ENCODE results near the gene FRMD4A. TPM values are rescaled to one million over a fixed set of nuclear protein-coding genes. Genes with fewer than 3 reads are reported as not detected.

Gene FRMD4A
- total RNA-seq, 2 experiments from 2014 or later, result 3.1 to 3.7 TPM

DNA sequence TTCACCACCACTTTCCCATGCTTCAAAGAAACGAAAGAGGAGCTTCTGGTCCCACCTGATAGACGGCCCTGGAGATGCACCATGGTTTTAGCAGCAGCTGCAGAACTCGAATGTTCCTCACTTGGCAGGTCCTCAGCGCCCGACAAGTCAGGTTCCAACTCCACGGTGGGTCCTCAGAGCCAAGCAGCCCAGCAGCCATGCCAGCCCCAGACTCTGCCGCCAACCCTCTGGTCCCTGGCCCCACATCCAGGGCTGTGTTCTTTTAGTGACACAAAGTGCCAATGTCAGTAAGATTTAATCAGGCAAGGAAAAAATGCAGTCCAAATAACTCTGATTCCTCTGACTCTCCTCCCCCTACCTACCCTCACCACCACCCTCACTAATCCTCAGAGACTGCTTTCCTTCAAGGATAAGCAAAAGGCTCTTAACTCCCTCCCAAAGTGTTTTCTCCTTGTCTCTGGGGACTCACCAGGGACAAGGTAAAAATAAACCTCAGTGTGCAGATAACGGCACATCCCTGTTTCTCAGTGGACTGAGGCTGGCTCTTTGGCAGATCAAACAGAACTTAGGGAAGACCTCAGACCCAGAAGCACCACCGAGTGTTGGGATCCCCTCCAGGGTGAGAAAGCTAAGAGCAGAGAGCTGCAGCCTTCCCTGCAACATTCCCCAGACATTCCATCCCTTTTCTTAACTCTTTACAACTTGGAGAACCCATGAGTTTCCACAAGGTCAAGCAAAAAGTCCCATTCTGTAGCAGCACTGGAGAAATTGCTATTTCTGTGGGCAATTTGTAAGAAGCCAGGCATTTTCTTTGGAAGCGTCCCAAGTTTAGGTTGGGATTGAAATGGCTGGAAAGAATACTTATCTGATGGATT lies 358.9 kb downstream of the FRMD4A start:
- TF ChIP-seq CTCF (IDR thresholded peaks at IDR 0.05), result no peak
- no peak overlapping the region for H3K27ac ChIP-seq (ENCODE audit: low read depth in 1 of 2, low read length in 2 of 2)
- intact Hi-C loops (cut with DNase I, micrococcal nuclease), result no loop called here
- H3K27me3 Mint-ChIP-seq, result no peaks in the 10 kb centered on the region
- no peaks in the 10 kb centered on the region for H3K4me1 ChIP-seq (ENCODE audit: insufficient read depth, low read length)
- H3K9me3 ChIP-seq (ENCODE audit: control insufficient read depth in 1 of 2, insufficient read depth in 1 of 2, low read length in 2 of 2), result no peaks in the 10 kb centered on the region
- no peaks in the 10 kb centered on the region for H3K4me1 Mint-ChIP-seq (ENCODE audit: low read depth)
- POLR2A ChIA-PET, result no interaction called here
- no peaks in the 10 kb centered on the region for H3K36me3 Mint-ChIP-seq (ENCODE audit: low read depth)
- peaks cover 0 to 4% of the 10 kb centered on the region in 2 experiments for H3K27me3 ChIP-seq (ENCODE audit: control insufficient read depth in 1 of 2, insufficient read depth in 2 of 2, low read length in 2 of 2)
- no peak overlapping the region for H3K4me3 ChIP-seq (ENCODE audit: low read length)
- CTCF ChIA-PET, result no interaction called here
- no peaks in the 10 kb centered on the region for H3K9me3 Mint-ChIP-seq
- H3K4me3 Mint-ChIP-seq, result no peak overlapping the region
- no peak overlapping the region for H3K27ac Mint-ChIP-seq
- ATAC-seq (ENCODE audit: poor library complexity), result no peak
- H3K36me3 ChIP-seq (ENCODE audit: insufficient read depth, low read length), result no peaks in the 10 kb centered on the region
- DNase-seq, result no peak

DNA sequence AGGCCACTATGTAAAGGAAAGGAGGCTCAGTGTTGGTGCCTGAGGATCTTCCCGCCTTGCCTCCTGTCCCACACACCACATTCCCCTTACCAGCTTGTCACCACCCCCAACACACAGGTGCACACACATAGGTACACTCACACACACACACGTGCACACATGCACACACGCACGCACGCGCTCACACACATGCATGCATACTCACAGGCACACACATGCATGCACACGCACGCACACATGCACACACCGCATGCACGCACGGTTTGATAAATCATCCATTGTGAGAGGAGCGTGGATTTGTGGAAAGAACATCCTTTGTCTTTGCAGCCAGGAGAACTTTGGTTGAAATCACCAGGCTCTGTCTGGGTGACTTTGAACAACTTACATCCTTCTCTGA lies 359.8 kb downstream of the FRMD4A start:
- ChIA-PET CTCF (interaction anchor here (0.6 kb wide), 1 partner anchor 11 kb away, joined by 3 read pairs; no protein-coding TSS in a partner anchor), POLR2A (no interaction called here)
- TF ChIP-seq CTCF (IDR thresholded peaks at IDR 0.05), result no peak
- no peaks in the 10 kb centered on the region for H3K36me3 ChIP-seq (ENCODE audit: insufficient read depth, low read length)
- no peak overlapping the region for H3K4me3 ChIP-seq (ENCODE audit: low read length)
- no peak for DNase-seq
- peaks cover 0 to 2% of the 10 kb centered on the region in 2 experiments for H3K27me3 ChIP-seq (ENCODE audit: control insufficient read depth in 1 of 2, insufficient read depth in 2 of 2, low read length in 2 of 2)
- intact Hi-C loops (cut with DNase I, micrococcal nuclease), result no loop called here
- no peak overlapping the region for H3K4me3 Mint-ChIP-seq
- H3K4me1 Mint-ChIP-seq (ENCODE audit: low read depth), result no peaks in the 10 kb centered on the region
- no peaks in the 10 kb centered on the region for H3K9me3 ChIP-seq (ENCODE audit: control insufficient read depth in 1 of 2, insufficient read depth in 1 of 2, low read length in 2 of 2)
- no peak for ATAC-seq (ENCODE audit: poor library complexity)
- no peak overlapping the region for H3K27ac Mint-ChIP-seq
- no peaks in the 10 kb centered on the region for H3K9me3 Mint-ChIP-seq
- H3K27me3 Mint-ChIP-seq, result no peaks in the 10 kb centered on the region
- no peak overlapping the region for H3K27ac ChIP-seq (ENCODE audit: low read depth in 1 of 2, low read length in 2 of 2)
- no peaks in the 10 kb centered on the region for H3K4me1 ChIP-seq (ENCODE audit: insufficient read depth, low read length)
- H3K36me3 Mint-ChIP-seq (ENCODE audit: low read depth), result no peaks in the 10 kb centered on the region

DNA sequence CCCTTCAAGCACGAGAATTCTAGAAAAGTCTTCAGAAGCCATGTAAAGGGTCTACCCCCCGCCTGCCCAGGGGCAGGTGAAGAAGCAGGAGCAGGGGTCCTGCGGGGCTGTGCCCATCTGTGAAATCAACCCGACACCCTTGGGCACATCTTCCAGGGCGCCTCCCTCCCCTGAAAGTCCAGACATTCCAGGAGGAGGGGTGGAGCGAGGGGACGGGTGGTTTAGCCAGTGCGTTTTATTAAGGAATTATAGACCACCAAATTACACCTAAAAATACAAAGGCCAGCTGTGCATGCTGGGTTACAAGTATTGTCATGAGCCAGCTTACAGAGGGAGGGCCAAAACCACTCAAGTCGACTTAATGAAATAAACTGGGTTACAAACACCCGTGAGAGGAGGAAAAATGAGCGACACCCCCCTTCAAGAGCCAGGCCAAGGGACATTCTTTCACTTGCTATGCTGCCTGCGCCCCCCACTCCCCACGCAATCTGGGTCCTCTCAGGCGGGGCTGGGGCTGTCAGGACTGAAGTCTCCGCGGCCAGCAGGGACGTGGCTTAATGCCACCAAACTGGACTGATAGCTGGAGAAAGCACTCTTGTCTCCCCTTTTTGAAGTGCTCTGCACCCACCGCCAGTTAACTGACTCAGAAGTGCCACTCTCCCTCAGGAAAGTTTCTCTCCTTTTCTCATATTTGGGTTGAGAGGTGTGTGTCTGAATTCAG lies 360.3 kb downstream of the FRMD4A start:
- no peak overlapping the region for H3K27ac ChIP-seq (ENCODE audit: low read depth in 1 of 2, low read length in 2 of 2)
- H3K27me3 ChIP-seq (ENCODE audit: control insufficient read depth in 1 of 2, insufficient read depth in 2 of 2, low read length in 2 of 2), result no peaks in the 10 kb centered on the region
- H3K27ac Mint-ChIP-seq, result no peak overlapping the region
- ChIA-PET POLR2A (no interaction called here), CTCF (interaction anchor here (0.6 kb wide), 1 partner anchor 11 kb away, joined by 3 read pairs; no protein-coding TSS in a partner anchor)
- H3K4me1 ChIP-seq (ENCODE audit: insufficient read depth, low read length), result no peaks in the 10 kb centered on the region
- ATAC-seq (ENCODE audit: poor library complexity) (no peak), DNase-seq (no peak)
- no peaks in the 10 kb centered on the region for H3K4me1 Mint-ChIP-seq (ENCODE audit: low read depth)
- no peaks in the 10 kb centered on the region for H3K9me3 ChIP-seq (ENCODE audit: control insufficient read depth in 1 of 2, insufficient read depth in 1 of 2, low read length in 2 of 2)
- no peak for TF ChIP-seq CTCF (IDR thresholded peaks at IDR 0.05)
- intact Hi-C loops (cut with DNase I, micrococcal nuclease), result no loop called here
- H3K27me3 Mint-ChIP-seq, result no peaks in the 10 kb centered on the region
- no peak overlapping the region for H3K4me3 Mint-ChIP-seq
- H3K4me3 ChIP-seq (ENCODE audit: low read length), result no peak overlapping the region
- H3K36me3 Mint-ChIP-seq (ENCODE audit: low read depth), result no peaks in the 10 kb centered on the region
- H3K36me3 ChIP-seq (ENCODE audit: insufficient read depth, low read length), result no peaks in the 10 kb centered on the region
- no peaks in the 10 kb centered on the region for H3K9me3 Mint-ChIP-seq
